ENCODE measurements around the gene WBP2. TPM values are rescaled to one million over a fixed set of nuclear protein-coding genes. Genes with fewer than 3 reads are reported as not detected.

The WBP2 gene
- total and polyA plus RNA-seq, 9 of the 15 experiments (the other 6 are each of a cell fraction or from before 2014, with no cell fraction given): 2.2 to 74.3 (median 20.0) TPM

- ATAC-seq (no peak), DNase-seq (ENCODE audit: extremely low read depth in 1 of 4, low spot score in 3 of 4) (peak in 1 of 4 experiments; percentile 12), FAIRE-seq (no peak)
- Histone ChIP-seq H3K36me3 (ENCODE audit: control insufficient read depth, insufficient read depth, low read length) (peaks cover 22% of the 10 kb centered on the region; the same call in 2 of the 3 replicates), H3K79me2 (ENCODE audit: control insufficient read depth, insufficient read depth, low read length) (peaks cover 34% of the 10 kb centered on the region), H3K27me3 (ENCODE audit: control insufficient read depth in 2 of 2, insufficient read depth in 2 of 2, low read length in 2 of 2) (no peaks in the 10 kb centered on the region), H3K9me1 (ENCODE audit: control insufficient read depth, insufficient read depth, low read length) (no peaks in the 10 kb centered on the region), H4K20me1 (replicated peaks; ENCODE audit: control insufficient read depth, insufficient read depth, low read length) (no peaks in the 10 kb centered on the region), H3K4me3 (peak overlapping the region; percentile 88), H2AFZ (ENCODE audit: low read depth, low read length) (no peak overlapping the region), H3K9ac (ENCODE audit: insufficient read depth in 1 of 2, low read depth in 2 of 2, low read length in 2 of 2) (peak overlapping the region; percentile 77 to 83), H3K4me2 (ENCODE audit: insufficient read depth, low read length) (peak overlapping the region; percentile 87), H3K9me3 (replicated peaks; ENCODE audit: control insufficient read depth, insufficient read depth, low read depth, low read length) (no peaks in the 10 kb centered on the region), H3K27ac (ENCODE audit: extremely low read depth, low read depth, low read length) (peak overlapping the region; percentile 84), H3K4me1 (replicated peaks in 1 of 2; ENCODE audit: control insufficient read depth in 2 of 2, insufficient read depth in 2 of 2, low read length in 2 of 2) (peaks cover 31 to 36% of the 10 kb centered on the region in 2 experiments)
- 2% methylated on average over 6 of the region's 7 CpGs for WGBS (ENCODE audit: insufficient coverage, low coverage, missing lambda C conversion rate)
- POLR2A ChIA-PET: interaction anchor here (0.9 to 8.2 kb wide), 8 partner anchors 9 to 90 kb away, joined by 3 to 109 read pairs (median 4); partner anchors contain the start of genes GALK1 and UNC13D
- in situ Hi-C loops (cut with MboI) (no loop called here), intact Hi-C loops (cut with micrococcal nuclease) (loop anchor here (2.0 kb wide), 1 partner anchor 43 kb away; the partner anchor contains the start of gene TRIM65)
- BruUV-seq (replicated peaks): TSS peak; percentile 81
- CTCF ChIA-PET (ENCODE audit: low intra/inter-chr PET ratio): interaction anchor here (2.6 kb wide), 1 partner anchor 42 kb away, joined by 16 read pairs; the partner anchor contains the start of gene TRIM65
- TF ChIP-seq ZBTB9 (CRISPR knock-in tag; IDR thresholded peaks at IDR 0.05): 0 out of 2 replicates have a peak, but pooled peaks have one; percentile 10
- TF ChIP-seq MLLT1 (IDR thresholded peaks at IDR 0.05): no peak
- TF ChIP-seq CBFA2T2 (conservative IDR thresholded peaks at IDR 0.05): no peak
- TF ChIP-seq ZNF143 (CRISPR knock-in tag; IDR thresholded peaks at IDR 0.05): no peak
- no peak for TF ChIP-seq LCOR (CRISPR knock-in tag; IDR thresholded peaks at IDR 0.05)
- TF ChIP-seq ZNF696 (CRISPR knock-in tag; conservative IDR thresholded peaks at IDR 0.05): no peak
- TF ChIP-seq TCF15 (CRISPR knock-in tag; IDR thresholded peaks at IDR 0.05): no peak
- TF ChIP-seq DDX20 (tag; IDR thresholded peaks at IDR 0.05; ENCODE audit: low read depth): no peak
- TF ChIP-seq JUND (IDR thresholded peaks at IDR 0.05; ENCODE audit: borderline replicate concordance, low read depth, low read length): peak; percentile 34; the same call in 1 of the 2 replicates
- no peak for TF ChIP-seq JUND (tag; IDR thresholded peaks at IDR 0.05; ENCODE audit: borderline replicate concordance, low read depth, low read length)
- TF ChIP-seq ZNF57 (CRISPR knock-in tag; IDR thresholded peaks at IDR 0.05): no peak
- TF ChIP-seq NFE2 (IDR thresholded peaks at IDR 0.05; ENCODE audit: low read depth): peak; percentile 32; the same call in 1 of the 2 replicates
- TF ChIP-seq MAFG (tag; conservative IDR thresholded peaks at IDR 0.05): 0 out of 2 replicates have a peak, but pooled peaks have one; percentile 23
- no peak for TF ChIP-seq ZBTB49 (CRISPR knock-in tag; IDR thresholded peaks at IDR 0.05; ENCODE audit: borderline replicate concordance)
- no peak for TF ChIP-seq ZNF263 (CRISPR knock-in tag; IDR thresholded peaks at IDR 0.05; ENCODE audit: borderline replicate concordance)
- no peak for TF ChIP-seq MCM7 (IDR thresholded peaks at IDR 0.05)
- no peak for TF ChIP-seq RBM17 (IDR thresholded peaks at IDR 0.05; ENCODE audit: borderline replicate concordance, low read depth, low read length)
Observed at GRCh38 chr17:75854101-75854748, 910 bp downstream of the WBP2 start.

Measured in K562 (cell line).